SK-N-SH (cell line): ENCODE data around the gene IKBKE.

Experiments
- EP300 ChIP-seq, 2 experiments: IDR thresholded peaks; 2 replicates each; pipeline versions ENCODE4 v1.4.0 to v1.6.1; 2012; ENCODE audit warnings: borderline replicate concordance in 1 of 2, low read depth in 1 of 2, low read length in 1 of 2
- MEF2A ChIP-seq: IDR thresholded peaks from 2 replicates; pipeline ENCODE4 v1.4.0; 2012; ENCODE audit warnings: low read depth, borderline replicate concordance
- NRF1 ChIP-seq: IDR thresholded peaks from 2 replicates; pipeline ENCODE4 v1.6.1; 2012; ENCODE audit warnings: low read depth, mild to moderate bottlenecking, low read length
- POLR2AphosphoS5 ChIP-seq: IDR thresholded peaks from 2 replicates; pipeline ENCODE4 v1.6.1; 2012; ENCODE audit warnings: low read depth, low read length
- RAD21 ChIP-seq: IDR thresholded peaks from 2 replicates; pipeline ENCODE4 v1.6.1; 2012; ENCODE audit warnings: mild to moderate bottlenecking, low read length
- RCOR1 ChIP-seq: fragments of 150-350 bp; IDR thresholded peaks from 2 replicates; pipeline ENCODE4 v1.6.1; 2017; ENCODE audit warnings: antibody characterized with exemption, low read length
- SMC3 ChIP-seq: IDR thresholded peaks from 2 replicates; pipeline ENCODE4 v1.6.1; 2012; ENCODE audit warnings: low read depth, low read length, improper control_type of control experiment
- TAF1 ChIP-seq: IDR thresholded peaks from 2 replicates; pipeline ENCODE4 v1.6.1; 2012; ENCODE audit warnings: low read depth, mild to moderate bottlenecking, low read length, moderate library complexity, borderline replicate concordance
- TF ChIP-seq, protein P1 (sequence below): IDR thresholded peaks from 2 replicates; pipeline ENCODE4; 2012
- TF ChIP-seq, protein P2 (sequence below): fragments of 200-600 bp; sonication (generic); IDR thresholded peaks from 2 replicates; pipeline ENCODE4 v1.6.1; 2017; ENCODE audit warnings: antibody characterized with exemption, mild to moderate bottlenecking, moderate library complexity
- TF ChIP-seq, protein P3 (sequence below): IDR thresholded peaks from 2 replicates; pipeline ENCODE4 v1.4.0; 2012; ENCODE audit warnings: low read depth, borderline replicate concordance
- TF ChIP-seq, protein P4 (sequence below): IDR thresholded peaks from 2 replicates; pipeline ENCODE4 v1.4.0; 2012; ENCODE audit warnings: low read depth

DNA sequence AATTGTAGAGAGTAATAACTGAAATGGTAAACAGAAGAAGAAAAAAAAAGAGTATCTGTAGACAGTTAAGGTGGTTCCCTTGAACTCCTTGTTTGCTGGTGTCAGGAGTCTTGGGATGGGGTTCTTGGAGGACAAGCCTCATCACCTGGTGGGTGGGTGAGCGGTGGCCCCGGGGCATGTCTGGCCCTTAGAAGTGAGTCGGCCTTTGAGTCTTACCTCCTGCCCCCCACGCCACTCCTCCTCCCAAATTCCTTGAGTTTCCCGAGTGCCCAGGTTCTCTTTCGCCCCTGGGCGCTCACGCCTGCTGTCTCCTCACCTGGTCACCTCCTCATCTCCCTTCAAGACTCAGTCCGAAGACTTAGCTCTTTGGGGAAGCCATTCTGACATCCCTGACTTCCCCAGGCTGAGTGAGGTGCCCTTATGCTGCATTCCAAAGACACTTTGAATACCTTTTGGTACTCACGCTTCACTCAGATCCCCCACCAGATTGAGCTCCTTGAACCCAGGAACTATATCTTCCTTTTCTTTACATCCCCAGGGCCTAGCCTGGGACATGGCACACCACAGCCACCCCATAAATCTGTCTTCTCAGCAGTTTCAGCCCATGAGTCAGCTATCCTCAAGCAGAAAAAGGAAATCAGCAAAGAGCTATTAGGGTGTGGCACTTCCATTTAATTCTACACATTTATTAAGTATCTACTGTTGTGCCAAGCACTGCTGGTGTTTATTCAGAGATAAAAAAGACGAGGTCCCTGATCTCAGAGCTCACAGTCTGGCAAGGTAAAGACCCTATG lies 13.5 kb upstream of the IKBKE start:
- TF ChIP-seq, protein P1, sequence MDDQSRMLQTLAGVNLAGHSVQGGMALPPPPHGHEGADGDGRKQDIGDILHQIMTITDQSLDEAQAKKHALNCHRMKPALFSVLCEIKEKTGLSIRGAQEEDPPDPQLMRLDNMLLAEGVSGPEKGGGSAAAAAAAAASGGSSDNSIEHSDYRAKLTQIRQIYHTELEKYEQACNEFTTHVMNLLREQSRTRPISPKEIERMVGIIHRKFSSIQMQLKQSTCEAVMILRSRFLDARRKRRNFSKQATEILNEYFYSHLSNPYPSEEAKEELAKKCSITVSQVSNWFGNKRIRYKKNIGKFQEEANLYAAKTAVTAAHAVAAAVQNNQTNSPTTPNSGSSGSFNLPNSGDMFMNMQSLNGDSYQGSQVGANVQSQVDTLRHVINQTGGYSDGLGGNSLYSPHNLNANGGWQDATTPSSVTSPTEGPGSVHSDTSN = peak; percentile 71
- TF ChIP-seq, protein P2, sequence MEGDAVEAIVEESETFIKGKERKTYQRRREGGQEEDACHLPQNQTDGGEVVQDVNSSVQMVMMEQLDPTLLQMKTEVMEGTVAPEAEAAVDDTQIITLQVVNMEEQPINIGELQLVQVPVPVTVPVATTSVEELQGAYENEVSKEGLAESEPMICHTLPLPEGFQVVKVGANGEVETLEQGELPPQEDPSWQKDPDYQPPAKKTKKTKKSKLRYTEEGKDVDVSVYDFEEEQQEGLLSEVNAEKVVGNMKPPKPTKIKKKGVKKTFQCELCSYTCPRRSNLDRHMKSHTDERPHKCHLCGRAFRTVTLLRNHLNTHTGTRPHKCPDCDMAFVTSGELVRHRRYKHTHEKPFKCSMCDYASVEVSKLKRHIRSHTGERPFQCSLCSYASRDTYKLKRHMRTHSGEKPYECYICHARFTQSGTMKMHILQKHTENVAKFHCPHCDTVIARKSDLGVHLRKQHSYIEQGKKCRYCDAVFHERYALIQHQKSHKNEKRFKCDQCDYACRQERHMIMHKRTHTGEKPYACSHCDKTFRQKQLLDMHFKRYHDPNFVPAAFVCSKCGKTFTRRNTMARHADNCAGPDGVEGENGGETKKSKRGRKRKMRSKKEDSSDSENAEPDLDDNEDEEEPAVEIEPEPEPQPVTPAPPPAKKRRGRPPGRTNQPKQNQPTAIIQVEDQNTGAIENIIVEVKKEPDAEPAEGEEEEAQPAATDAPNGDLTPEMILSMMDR = no peak
- TF ChIP-seq POLR2AphosphoS5 (no peak), RCOR1 (no peak), NRF1 (no peak), TAF1 (no peak), MEF2A (no peak), SMC3 (no peak), RAD21 (no peak), EP300 (IDR thresholded peaks at IDR 0.05; ENCODE audit: borderline replicate concordance in 1 of 2, low read depth in 1 of 2, low read length in 1 of 2) (no peak)
- TF ChIP-seq, protein P3, sequence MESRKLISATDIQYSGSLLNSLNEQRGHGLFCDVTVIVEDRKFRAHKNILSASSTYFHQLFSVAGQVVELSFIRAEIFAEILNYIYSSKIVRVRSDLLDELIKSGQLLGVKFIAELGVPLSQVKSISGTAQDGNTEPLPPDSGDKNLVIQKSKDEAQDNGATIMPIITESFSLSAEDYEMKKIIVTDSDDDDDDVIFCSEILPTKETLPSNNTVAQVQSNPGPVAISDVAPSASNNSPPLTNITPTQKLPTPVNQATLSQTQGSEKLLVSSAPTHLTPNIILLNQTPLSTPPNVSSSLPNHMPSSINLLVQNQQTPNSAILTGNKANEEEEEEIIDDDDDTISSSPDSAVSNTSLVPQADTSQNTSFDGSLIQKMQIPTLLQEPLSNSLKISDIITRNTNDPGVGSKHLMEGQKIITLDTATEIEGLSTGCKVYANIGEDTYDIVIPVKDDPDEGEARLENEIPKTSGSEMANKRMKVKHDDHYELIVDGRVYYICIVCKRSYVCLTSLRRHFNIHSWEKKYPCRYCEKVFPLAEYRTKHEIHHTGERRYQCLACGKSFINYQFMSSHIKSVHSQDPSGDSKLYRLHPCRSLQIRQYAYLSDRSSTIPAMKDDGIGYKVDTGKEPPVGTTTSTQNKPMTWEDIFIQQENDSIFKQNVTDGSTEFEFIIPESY = no peak
- TF ChIP-seq, protein P4, sequence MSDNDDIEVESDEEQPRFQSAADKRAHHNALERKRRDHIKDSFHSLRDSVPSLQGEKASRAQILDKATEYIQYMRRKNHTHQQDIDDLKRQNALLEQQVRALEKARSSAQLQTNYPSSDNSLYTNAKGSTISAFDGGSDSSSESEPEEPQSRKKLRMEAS = no peak
